GM12878 (cell line): ENCODE data around the gene TNFSF4. TPM values are rescaled to one million over a fixed set of nuclear protein-coding genes. Genes with fewer than 3 reads are reported as not detected.

Experiments
- ATAC-seq: fragments of 200-7000 bp; cut with Tn5 transposase; 3 replicates; pipeline ENCODE4 v1.9.1; 2020; ENCODE audit warnings: mild to moderate bottlenecking, moderate library complexity
- BruUV-seq: library from RNA; stranded (reverse); fragments of 400-500 nt; replicated peaks from 2 replicates; lab custom pipeline; 2021; lab: Mats Ljungman, UMichigan
- CTCF ChIA-PET: fragments of 300-600 bp; sonication (Branson Sonifier 250); formaldehyde crosslinking; extraction: SDS; loops from one replicate; lab custom pipeline; 2021; ENCODE audit warnings: inconsistent platforms; lab: Yijun Ruan, JAX
- POLR2A ChIA-PET: fragments of 350-600 bp; formaldehyde crosslinking; extraction: SDS; loops from one replicate; lab custom pipeline; 2021; ENCODE audit warnings: inconsistent platforms; lab: Charles Lee
- RAD21 ChIA-PET: fragments of 300-600 bp; sonication (Branson Sonifier 250); formaldehyde crosslinking; loops from one replicate; lab custom pipeline; 2023; ENCODE audit warnings: antibody characterized with exemption; ENCODE audit not compliant: unreplicated experiment; lab: Charles Lee
- SMC1A ChIA-PET: fragments of 300-600 bp; sonication (Branson Sonifier 250); formaldehyde crosslinking; loops from one replicate; lab custom pipeline; 2023; ENCODE audit not compliant: unreplicated experiment, uncharacterized antibody; lab: Charles Lee
- DNase-seq: peaks from one replicate; pipeline ENCODE4 v3.0.0-alpha.2; 2011; ENCODE audit warnings: low read depth, low spot score
- FAIRE-seq: peaks from 3 replicates; lab custom pipeline; 2011; peaks lifted over from hg19 to GRCh38; lab: Jason Lieb, UNC
- H2AFZ ChIP-seq: 2 replicates; pipeline ENCODE4 v1.6.0; 2011; ENCODE audit warnings: low read depth, low read length, control low read depth; ENCODE audit not compliant: control insufficient read depth
- H3K27ac ChIP-seq: 2 replicates; pipeline ENCODE4 v1.5.1; 2011; ENCODE audit warnings: control low read depth; ENCODE audit not compliant: control insufficient read depth, insufficient read depth
- H3K27me3 ChIP-seq, 2 experiments: replicated peaks in 1 of 2; 2 replicates each; pipeline versions ENCODE4 v1.6.0 to v1.6.1; 2011; ENCODE audit warnings: low read length in 1 of 2; ENCODE audit not compliant: control insufficient read depth in 2 of 2, insufficient read depth in 2 of 2
- H3K36me3 ChIP-seq, 2 experiments: 2 replicates each; pipeline ENCODE4 v1.5.1; 2011; ENCODE audit warnings: low read length in 1 of 2; ENCODE audit not compliant: control insufficient read depth in 2 of 2, insufficient read depth in 2 of 2
- H3K4me1 ChIP-seq: 2 replicates; pipeline ENCODE4 v1.6.1; 2011; ENCODE audit warnings: mild to moderate bottlenecking, low read length, moderate library complexity, mixed read lengths; ENCODE audit not compliant: control insufficient read depth, insufficient read depth
- H3K4me2 ChIP-seq: 2 replicates; pipeline ENCODE4 v1.6.0; 2011; ENCODE audit warnings: control low read depth; ENCODE audit not compliant: control insufficient read depth, insufficient read depth
- H3K4me3 ChIP-seq: fragments of 200-600 bp; sonication (generic); 2 replicates; pipeline ENCODE4 v1.5.1; 2016
- H3K79me2 ChIP-seq: 2 replicates; pipeline ENCODE4 v1.6.0; 2011; ENCODE audit warnings: low read length; ENCODE audit not compliant: control insufficient read depth, insufficient read depth
- H3K9ac ChIP-seq: 2 replicates; pipeline ENCODE4 v1.8.0; 2011; ENCODE audit warnings: low read length, control low read depth, mixed read lengths; ENCODE audit not compliant: control insufficient read depth, insufficient read depth
- H3K9me3 ChIP-seq: replicated peaks from 3 replicates; pipeline ENCODE4 v1.5.1; 2011; ENCODE audit warnings: mild to moderate bottlenecking, low read length; ENCODE audit not compliant: control insufficient read depth, insufficient read depth
- H4K20me1 ChIP-seq: 2 replicates; pipeline ENCODE4 v1.6.0; 2011; ENCODE audit not compliant: control insufficient read depth, insufficient read depth
- CREM ChIP-seq: IDR thresholded peaks from 2 replicates; pipeline ENCODE4 v1.6.1; 2014; ENCODE audit warnings: antibody characterized with exemption, low read depth
- FOXM1 ChIP-seq: IDR thresholded peaks from 2 replicates; pipeline ENCODE4 v1.6.1; 2012; ENCODE audit warnings: low read depth, mild to moderate bottlenecking, inconsistent platforms, low read length, moderate library complexity
- IRF4 ChIP-seq: IDR thresholded peaks from 2 replicates; pipeline ENCODE4 v1.6.1; 2011; ENCODE audit warnings: low read depth, low read length
- MEF2B ChIP-seq: fragments of 450-650 bp; IDR thresholded peaks from 2 replicates; pipeline ENCODE4 v1.6.1; 2018; ENCODE audit warnings: mild to moderate bottlenecking, moderate library complexity; ENCODE audit not compliant: partially characterized antibody, poor library complexity, severe bottlenecking
- RAD21 ChIP-seq: IDR thresholded peaks from 2 replicates; pipeline ENCODE4 v1.6.1; 2011; ENCODE audit warnings: mild to moderate bottlenecking, low read depth, low read length, moderate library complexity; ENCODE audit not compliant: insufficient read depth
- SIN3A ChIP-seq: IDR thresholded peaks from 2 replicates; pipeline ENCODE4 v1.6.1; 2012; ENCODE audit warnings: low read depth, low read length, improper control_type of control experiment
- ZNF622 ChIP-seq: fragments of 450-650 bp; IDR thresholded peaks from 2 replicates; pipeline ENCODE4 v1.6.1; 2017; ENCODE audit warnings: mild to moderate bottlenecking, inconsistent platforms
- WGBS: methylation state at CpG from one replicate; pipeline ENCODE4 v1.1.6; 2016; ENCODE audit warnings: low lambda C conversion rate; ENCODE audit not compliant: insufficient replicate concordance, insufficient coverage; ENCODE audit errors: missing lambda C conversion rate; 5-methylcytosine and 5-hydroxymethylcytosine counted together
- in situ Hi-C: fragments of 300-500 bp; cut with MboI; formaldehyde crosslinking; loops from 9 replicates; pipeline ENCODE4 v1.14.3; 2018; ENCODE audit warnings: mixed read lengths
- intact Hi-C: fragments of 100-400 bp; cut with micrococcal nuclease; formaldehyde crosslinking; loops from one replicate; pipeline ENCODE4 v1.14.2; 2022; ENCODE audit not compliant: unreplicated experiment
- polyA plus RNA-seq, 11 experiments: library from polyadenylated mRNA; depleted of rRNA in 4 of 11; unstranded in 6 of 11; stranded (reverse) in 5 of 11; fragments of >200 nt; fragmentation: Nextera tagmentation in 4 of 11; fragmentation: Illumina TruSeq in 1 of 11; extraction: Ambion mirVana in 4 of 11; extraction: Trizol in 1 of 11; gene quantifications; 1 replicate in 1 of 11; 2 replicates in 10 of 11; pipeline versions ENCODE4 v1.2.1 to v1.2.3, GENCODE V29; 2011 to 2016; ENCODE audit warnings: inconsistent platforms in 2 of 11, missing spikeins in 2 of 11, low read depth in 1 of 11
- total RNA-seq, 4 experiments: library from RNA; depleted of rRNA in 3 of 4; stranded (reverse); fragments of >200 nt in 3 of 4; fragmentation: Illumina TruSeq in 1 of 4; extraction: Trizol in 1 of 4; gene quantifications; 2 replicates each; pipeline versions ENCODE4 v1.2.1 to v1.2.3, GENCODE V29; 2013 to 2021
- TF ChIP-seq, protein P1 (sequence below): IDR thresholded peaks from 2 replicates; pipeline ENCODE4 v1.6.1; 2012; ENCODE audit warnings: low read depth, low read length, improper control_type of control experiment

The TNFSF4 gene
- total and polyA plus RNA-seq, 10 of the 15 experiments (the other 5 are each of a cell fraction or from before 2014, with no cell fraction given), result 8.1 to 31.0 (median 12.9) TPM

GRCh38 chr1:173210283-173210682 is 3.2 kb upstream of the TNFSF4 start:
- H2AFZ ChIP-seq, result no peak overlapping the region
- H3K79me2 ChIP-seq, result peaks cover 5% of the 10 kb centered on the region; the same call in 1 of the 2 replicates
- intact Hi-C loops (no loop called here), in situ Hi-C loops (no loop called here)
- no TSS peak for BruUV-seq
- ChIA-PET POLR2A (interaction anchor here (1.8 kb wide), 1 partner anchor 8 kb away, joined by 9 read pairs; no protein-coding TSS in a partner anchor), RAD21 (interaction anchor here (1.2 to 1.9 kb wide), 2 partner anchors 208 to 384 kb away, joined by 3 to 7 read pairs; no protein-coding TSS in a partner anchor), CTCF (interaction anchor here (0.7 to 9.7 kb wide), 6 partner anchors 7 to 394 kb away, joined by 3 to 104 read pairs (median 4); no protein-coding TSS in a partner anchor), SMC1A (interaction anchor here (0.7 to 21.4 kb wide), 5 partner anchors 8 to 423 kb away, joined by 3 to 348 read pairs (median 20); no protein-coding TSS in a partner anchor)
- no peak for ATAC-seq
- no peaks in the 10 kb centered on the region for H3K36me3 ChIP-seq
- peaks cover 16% of the 10 kb centered on the region for H3K4me1 ChIP-seq
- no peak for FAIRE-seq
- H3K9me3 ChIP-seq, result no peaks in the 10 kb centered on the region
- no peaks in the 10 kb centered on the region for H4K20me1 ChIP-seq
- H3K4me3 ChIP-seq, result no peak overlapping the region
- DNase-seq, result no peak
- no peak overlapping the region for H3K4me2 ChIP-seq
- H3K9ac ChIP-seq, result no peak overlapping the region
- WGBS, result 56% methylated on average over 2 of the region's 2 CpGs
- H3K27ac ChIP-seq, result no peak overlapping the region
- no peaks in the 10 kb centered on the region for H3K27me3 ChIP-seq
- TF ChIP-seq, protein P1, sequence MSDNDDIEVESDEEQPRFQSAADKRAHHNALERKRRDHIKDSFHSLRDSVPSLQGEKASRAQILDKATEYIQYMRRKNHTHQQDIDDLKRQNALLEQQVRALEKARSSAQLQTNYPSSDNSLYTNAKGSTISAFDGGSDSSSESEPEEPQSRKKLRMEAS, result no peak
- TF ChIP-seq IRF4 (no peak), FOXM1 (no peak), RAD21 (no peak), SIN3A (no peak), ZNF622 (no peak), MEF2B (no peak), CREM (no peak)
